ENCODE results near the gene SYNE2.

SYNE2 gene

GRCh38 chr14:64061115-64061514 lies 208.3 kb downstream of the SYNE2 start:
- no peaks in the 10 kb centered on the region for H3K27me3 ChIP-seq (replicated peaks)
- TF ChIP-seq CTCF (IDR thresholded peaks at IDR 0.05; ENCODE audit: low read depth, low read length, missing control alignments): no peak
- in situ Hi-C loops (cut with HindIII; ENCODE audit: low pct_ligation_motif_present, low sequenced_read_pairs): no loop called here
- H3K36me3 ChIP-seq (replicated peaks): no peaks in the 10 kb centered on the region
- DNase-seq: no peak
- H3K27ac ChIP-seq: no peak overlapping the region
- no peak overlapping the region for H3K4me3 ChIP-seq (ENCODE audit: low read depth, low read length)

- no peaks in the 10 kb centered on the region for H3K36me3 ChIP-seq (replicated peaks)
- no peak overlapping the region for H3K4me3 ChIP-seq (ENCODE audit: low read depth, low read length)
- in situ Hi-C loops (cut with HindIII; ENCODE audit: low pct_ligation_motif_present, low sequenced_read_pairs): no loop called here
- no peak overlapping the region for H3K27ac ChIP-seq
- H3K27me3 ChIP-seq (replicated peaks): no peaks in the 10 kb centered on the region
- TF ChIP-seq CTCF (IDR thresholded peaks at IDR 0.05; ENCODE audit: low read depth, low read length, missing control alignments): no peak
- DNase-seq: no peak
Measured at GRCh38 chr14:64061706-64062105, 208.9 kb downstream of the SYNE2 start.

- Histone ChIP-seq H3K27me3 (replicated peaks) (no peaks in the 10 kb centered on the region), H3K27ac (no peak overlapping the region), H3K36me3 (replicated peaks) (no peaks in the 10 kb centered on the region), H3K4me3 (ENCODE audit: low read depth, low read length) (no peak overlapping the region)
- no peak for TF ChIP-seq CTCF (IDR thresholded peaks at IDR 0.05; ENCODE audit: low read depth, low read length, missing control alignments)
- no peak for DNase-seq
- in situ Hi-C loops (cut with HindIII; ENCODE audit: low pct_ligation_motif_present, low sequenced_read_pairs): no loop called here
Measured at GRCh38 chr14:64062381-64063115, 209.7 kb downstream of the SYNE2 start.

- no peak for TF ChIP-seq CTCF (IDR thresholded peaks at IDR 0.05; ENCODE audit: low read depth, low read length, missing control alignments)
Measured at GRCh38 chr14:64064447-64064846, 211.6 kb downstream of the SYNE2 start.

GRCh38 chr14:64069634-64070359 lies 217.0 kb downstream of the SYNE2 start:
- in situ Hi-C loops (cut with HindIII; ENCODE audit: low pct_ligation_motif_present, low sequenced_read_pairs): no loop called here
- no peak for TF ChIP-seq CTCF (IDR thresholded peaks at IDR 0.05; ENCODE audit: low read depth, low read length, missing control alignments)
- Histone ChIP-seq H3K27ac (no peak overlapping the region), H3K27me3 (replicated peaks) (no peaks in the 10 kb centered on the region), H3K4me3 (ENCODE audit: low read depth, low read length) (no peak overlapping the region), H3K36me3 (replicated peaks) (no peaks in the 10 kb centered on the region)
- no peak for DNase-seq

More at GRCh38 chr14:64064447-64064846, 211.6 kb downstream of the SYNE2 start:
- in situ Hi-C loops (cut with HindIII; ENCODE audit: low pct_ligation_motif_present, low sequenced_read_pairs): no loop called here
- Histone ChIP-seq H3K27ac (no peak overlapping the region), H3K4me3 (ENCODE audit: low read depth, low read length) (no peak overlapping the region), H3K36me3 (replicated peaks) (no peaks in the 10 kb centered on the region), H3K27me3 (replicated peaks) (no peaks in the 10 kb centered on the region)
- no peak for DNase-seq
